Raji (cell line): ENCODE results near the gene CDC42EP1.

Experiments used
- POLR2A ChIP-seq: IDR thresholded peaks from 2 replicates; pipeline ENCODE4 v1.6.1; 2011; ENCODE audit warnings: low read depth, low read length, control low read depth; ENCODE audit not compliant: insufficient read depth

The CDC42EP1 gene, protein sequence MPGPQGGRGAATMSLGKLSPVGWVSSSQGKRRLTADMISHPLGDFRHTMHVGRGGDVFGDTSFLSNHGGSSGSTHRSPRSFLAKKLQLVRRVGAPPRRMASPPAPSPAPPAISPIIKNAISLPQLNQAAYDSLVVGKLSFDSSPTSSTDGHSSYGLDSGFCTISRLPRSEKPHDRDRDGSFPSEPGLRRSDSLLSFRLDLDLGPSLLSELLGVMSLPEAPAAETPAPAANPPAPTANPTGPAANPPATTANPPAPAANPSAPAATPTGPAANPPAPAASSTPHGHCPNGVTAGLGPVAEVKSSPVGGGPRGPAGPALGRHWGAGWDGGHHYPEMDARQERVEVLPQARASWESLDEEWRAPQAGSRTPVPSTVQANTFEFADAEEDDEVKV

DNA sequence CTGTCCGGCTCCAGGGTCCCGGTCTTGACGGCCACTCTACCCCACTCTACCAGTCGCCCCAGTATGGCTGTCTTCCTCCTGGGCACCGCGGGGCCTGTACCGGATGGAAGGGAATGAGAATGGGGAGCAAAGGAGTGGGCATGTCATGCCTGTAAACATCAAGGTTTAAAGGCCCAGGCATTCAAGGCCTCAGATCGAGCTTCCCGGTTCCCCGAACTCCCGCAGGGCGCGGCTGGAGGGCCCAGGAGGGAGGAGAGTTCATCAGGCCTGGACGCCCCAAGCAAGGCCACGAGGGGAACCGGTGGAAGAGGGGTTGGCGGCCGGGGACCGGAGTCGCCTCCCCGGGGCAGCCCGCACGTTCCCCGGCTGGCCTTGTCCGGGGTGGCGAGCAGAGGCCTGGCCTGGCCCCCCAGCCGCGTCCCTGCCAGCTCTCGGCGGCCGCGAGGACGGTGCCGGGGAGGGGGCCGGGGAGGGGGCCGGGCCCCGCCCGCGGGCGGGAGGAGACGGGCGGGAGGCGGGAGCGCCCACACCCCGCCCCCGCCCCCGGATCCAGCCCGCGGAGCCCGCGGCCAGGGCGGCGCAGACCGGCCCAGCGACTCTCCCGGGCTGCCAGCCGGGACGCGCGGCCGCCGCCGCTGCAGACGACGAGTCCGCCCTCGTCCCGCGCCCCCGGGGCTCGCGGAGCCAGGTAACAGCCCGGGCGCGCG lies at the start of gene CDC42EP1:
CDC42EP1 (plus strand) TSS at position 580 of the 707 bp plus-strand sequence. CDS start 5,870 bp downstream, outside the sequence.
- no peak for TF ChIP-seq POLR2A

GRCh38 chr22:37511395-37512104 lies 48.7 kb upstream of the CDC42EP1 start:
- no peak for TF ChIP-seq POLR2A

GRCh38 chr22:37514526-37515051 lies 45.7 kb upstream of the CDC42EP1 start:
- no peak for TF ChIP-seq POLR2A

DNA sequence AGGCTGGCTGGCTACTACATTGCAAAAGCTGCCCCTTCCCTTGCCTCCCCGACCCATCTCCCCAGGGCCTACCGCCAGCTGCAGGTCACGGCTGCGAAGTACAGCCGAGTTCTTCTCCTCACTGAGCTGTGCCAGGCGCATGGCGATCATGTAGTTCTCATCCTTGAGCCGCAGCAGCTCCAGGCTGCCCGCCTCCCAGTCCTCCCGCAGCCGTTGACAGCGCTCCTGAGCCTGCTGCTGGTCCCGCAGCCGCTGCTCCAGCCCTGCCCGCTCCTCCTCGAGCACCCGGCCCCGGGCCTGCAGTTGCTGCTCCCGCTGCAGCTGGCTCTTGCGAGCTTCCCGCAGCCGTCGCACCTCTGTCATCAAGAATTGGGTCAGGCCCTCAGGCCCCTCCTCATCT lies 44.4 kb upstream of the CDC42EP1 start:
- TF ChIP-seq POLR2A: no peak

- TF ChIP-seq POLR2A: no peak
Observed at GRCh38 chr22:37516456-37516855, 43.8 kb upstream of the CDC42EP1 start.

- TF ChIP-seq POLR2A: no peak
Observed at GRCh38 chr22:37517826-37518450, 42.3 kb upstream of the CDC42EP1 start.

- no peak for TF ChIP-seq POLR2A
Observed at GRCh38 chr22:37518509-37519267, 41.6 kb upstream of the CDC42EP1 start.

DNA sequence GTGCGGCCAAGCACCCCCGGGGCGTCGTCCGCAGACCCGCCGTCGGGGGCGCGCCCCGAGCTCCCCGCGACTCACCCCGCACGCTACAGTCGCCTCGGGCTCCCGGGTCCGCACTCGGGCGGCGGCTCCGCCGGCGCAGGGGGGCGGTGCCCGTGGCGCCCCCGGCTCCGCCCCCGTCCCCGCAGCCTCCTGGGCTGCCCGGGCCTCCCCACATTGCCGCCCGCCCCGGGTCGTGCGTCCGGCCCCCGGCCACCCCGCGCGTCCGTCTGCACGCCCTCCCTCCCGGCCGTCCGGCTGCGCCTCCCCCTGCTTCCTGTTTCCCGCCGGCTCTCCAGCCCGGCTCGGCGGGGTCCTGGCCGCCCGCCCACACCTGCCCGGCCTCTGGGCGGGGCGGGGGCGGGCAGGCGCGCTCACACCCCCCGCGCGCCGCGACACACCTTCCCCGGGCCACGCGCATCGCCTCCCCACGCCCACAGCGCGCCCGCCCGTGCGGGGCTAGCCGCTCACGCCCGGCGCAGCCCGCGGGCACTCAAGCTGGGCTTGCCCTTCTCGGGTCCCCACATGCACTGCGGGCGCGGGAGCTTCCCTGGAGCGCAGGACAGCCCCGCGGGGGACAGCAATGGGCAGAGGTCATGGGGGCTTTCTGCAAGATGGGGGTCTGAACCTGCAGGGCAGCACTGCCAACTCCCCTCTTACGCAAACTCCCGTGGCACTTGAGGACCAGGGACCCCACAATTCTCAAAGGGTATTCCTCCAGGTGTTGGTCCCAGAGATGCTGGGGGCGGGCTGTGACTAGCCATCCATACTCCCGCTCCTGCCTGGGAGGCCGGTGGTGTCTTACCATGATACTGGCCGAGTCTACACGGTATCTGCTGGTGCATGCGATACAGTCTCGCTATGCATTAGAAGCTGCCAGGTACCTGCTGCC lies 40.7 kb upstream of the CDC42EP1 start, which contains the start of gene CARD10:
CARD10 (minus strand) TSS at position 148 of the 928 bp plus-strand sequence. CDS start 215 bp downstream, outside the sequence.
- no peak for TF ChIP-seq POLR2A

DNA sequence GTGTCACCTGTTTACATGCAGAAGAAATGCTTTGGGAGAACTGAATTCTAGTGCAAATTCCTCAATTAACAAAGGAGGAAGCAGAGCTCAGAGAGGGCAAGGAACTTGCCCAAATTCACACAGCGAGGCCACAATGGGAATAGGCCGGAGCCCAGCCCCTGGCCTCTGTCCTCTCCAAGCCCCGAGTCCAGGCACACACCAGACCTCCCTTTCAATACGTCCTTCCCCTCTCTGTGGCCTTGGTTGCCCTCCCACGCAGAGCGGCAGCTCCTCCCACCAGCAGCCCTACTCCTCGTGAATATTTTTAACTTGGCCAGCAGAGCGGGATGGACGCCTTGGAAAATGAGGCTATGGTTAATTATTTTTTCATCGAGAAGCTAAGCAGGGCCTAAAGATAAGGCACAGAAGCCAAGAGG lies 39.5 kb upstream of the CDC42EP1 start:
- no peak for TF ChIP-seq POLR2A

DNA sequence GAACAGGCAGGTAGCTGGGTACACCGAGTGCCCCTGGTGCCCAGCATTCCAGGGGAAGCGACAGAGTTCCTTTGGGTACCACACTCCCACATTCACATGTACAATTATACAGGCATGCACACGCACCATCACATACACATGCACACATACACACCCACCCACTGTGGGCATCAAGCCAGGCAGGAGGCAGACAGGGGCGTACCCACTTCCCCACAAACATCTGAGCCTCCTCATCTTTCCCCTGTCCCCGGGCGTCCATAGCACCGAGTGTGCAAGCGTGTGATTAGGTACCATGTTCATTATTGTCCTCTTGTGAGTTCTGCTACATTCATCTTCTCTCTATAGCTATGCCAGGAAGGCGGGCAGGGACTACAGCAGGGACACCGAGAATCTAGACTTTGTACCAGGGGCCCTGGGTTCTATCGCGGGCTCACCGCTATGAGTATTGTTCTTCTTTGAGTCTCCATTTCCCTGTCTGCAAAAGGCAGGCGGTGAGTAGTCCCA lies 39.0 kb upstream of the CDC42EP1 start:
- no peak for TF ChIP-seq POLR2A

- TF ChIP-seq POLR2A: no peak
Observed at GRCh38 chr22:37522482-37522881, 37.8 kb upstream of the CDC42EP1 start.

- no peak for TF ChIP-seq POLR2A
Observed at GRCh38 chr22:37525073-37525745, 35.1 kb upstream of the CDC42EP1 start.

- no peak for TF ChIP-seq POLR2A
Observed at GRCh38 chr22:37525746-37526350, 34.4 kb upstream of the CDC42EP1 start.
